Transverse colon (tissue), 4 donors: ENCODE data around the gene ZNF490. TPM values are rescaled to one million over a fixed set of nuclear protein-coding genes. Genes with fewer than 3 reads are reported as not detected.

Source experiments
- DNase-seq: peaks from one replicate; pipeline ENCODE4 v3.0.0-alpha.2; 2019
- H3K27ac ChIP-seq, 4 donors: fragments of 200-600 bp; sonication (generic); 2 replicates each; pipeline ENCODE4 v1.5.1; 2016 to 2018; ENCODE audit warnings: inconsistent platforms in 4 of 4
- H3K27me3 ChIP-seq: fragments of 200-600 bp; sonication (generic); 2 replicates; pipeline ENCODE4 v1.5.1; 2017; ENCODE audit warnings: inconsistent platforms
- H3K36me3 ChIP-seq, 4 donors: fragments of 200-600 bp; sonication (generic); 2 replicates each; pipeline ENCODE4 v1.5.1; 2017 to 2019; ENCODE audit warnings: inconsistent platforms in 4 of 4
- H3K4me1 ChIP-seq, 4 donors: fragments of 200-600 bp; sonication (generic); 2 replicates each; pipeline ENCODE4 v1.5.1; 2017 to 2020; ENCODE audit warnings: inconsistent platforms in 4 of 4
- H3K4me3 ChIP-seq, 4 donors: fragments of 200-600 bp; sonication (generic); 1 replicate in 1 of 4; 2 replicates in 3 of 4; pipeline versions ENCODE4 v1.5.1 to v1.6.1; 2017 to 2019; ENCODE audit warnings: inconsistent platforms in 4 of 4
- H3K9me3 ChIP-seq, 2 donors: fragments of 200-600 bp; sonication (generic); 2 replicates each; pipeline ENCODE4 v1.5.1; 2017 to 2019; ENCODE audit warnings: inconsistent platforms in 2 of 2
- CTCF ChIP-seq, 5 experiments: fragments of 200-600 bp in 3 of 5; fragments of 450-650 bp in 2 of 5; sonication (generic) in 3 of 5; IDR thresholded peaks; 1 replicate in 2 of 5; 2 replicates in 3 of 5; pipeline ENCODE4 v1.5.1; 2016 to 2017; ENCODE audit warnings: antibody characterized with exemption in 5 of 5, inconsistent platforms in 3 of 5, mild to moderate bottlenecking in 2 of 5, moderate library complexity in 1 of 5
- EP300 ChIP-seq: sonication (generic); formaldehyde crosslinking; IDR thresholded peaks from one replicate; pipeline ENCODE4 v1.6.1; 2017; ENCODE audit warnings: antibody characterized with exemption, low read depth
- POLR2A ChIP-seq: fragments of 450-650 bp; IDR thresholded peaks from one replicate; pipeline ENCODE4 v1.6.1; 2016; ENCODE audit warnings: antibody characterized with exemption, mild to moderate bottlenecking, moderate library complexity
- POLR2AphosphoS5 ChIP-seq, 3 donors: sonication (generic); formaldehyde crosslinking; IDR thresholded peaks; one replicate each; pipeline ENCODE4 v1.6.1; 2016; ENCODE audit warnings: antibody characterized with exemption in 3 of 3
- WGBS, 2 donors: methylation state at CpG; one replicate each; pipeline ENCODE4 v1.1.5; 2018; ENCODE audit warnings: low coverage in 1 of 2; 5-methylcytosine and 5-hydroxymethylcytosine counted together
- in situ Hi-C, 4 donors: fragments of 200-750 bp; cut with MboI; loops; one replicate each; pipeline versions ENCODE4 v1.15.0 to v1.15.1; 2017; ENCODE audit warnings: low sequenced_read_pairs in 3 of 4, low pct_ligation_motif_present in 1 of 4, low pct_unique_long_range_greater_than_20kb in 1 of 4
- intact Hi-C: fragments of 100-400 bp; cut with DNase I; formaldehyde crosslinking; loops from one replicate; pipeline ENCODE4 v1.15.1; 2023; ENCODE audit warnings: low total_unique reads
- total RNA-seq, 4 donors: library from RNA; depleted of rRNA; stranded (reverse); fragments of >200 nt; gene quantifications; one replicate each; pipeline ENCODE4 v1.1.0, GENCODE V29; 2016

Gene ZNF490
- total RNA-seq, 4 donors from 2014 or later, result 6.7 to 54.9 (median 10.8) TPM

- peaks cover 0 to 31% (median 18%) of the 10 kb centered on the region in 4 donors for H3K36me3 ChIP-seq
- H3K9me3 ChIP-seq, result peaks cover 12 to 27% of the 10 kb centered on the region in 2 donors
- in situ Hi-C loops (no loop called here), intact Hi-C loops (no loop called here)
- no peak for TF ChIP-seq EP300
- no peak for TF ChIP-seq CTCF (IDR thresholded peaks at IDR 0.05)
- no peak for TF ChIP-seq POLR2AphosphoS5 (IDR thresholded peaks at IDR 0.05)
- TF ChIP-seq POLR2A, result no peak
- no peaks in the 10 kb centered on the region for H3K4me1 ChIP-seq
- no peak for DNase-seq
- H3K27ac ChIP-seq, result no peak overlapping the region
- 96 to 97% methylated on average over 7 to 9 of the region's 9 CpGs for WGBS, 2 donors
- no peak overlapping the region for H3K4me3 ChIP-seq
- H3K27me3 ChIP-seq, result no peaks in the 10 kb centered on the region
Measured at GRCh38 chr19:12581100-12581499, 29.5 kb downstream of the ZNF490 start.

DNA sequence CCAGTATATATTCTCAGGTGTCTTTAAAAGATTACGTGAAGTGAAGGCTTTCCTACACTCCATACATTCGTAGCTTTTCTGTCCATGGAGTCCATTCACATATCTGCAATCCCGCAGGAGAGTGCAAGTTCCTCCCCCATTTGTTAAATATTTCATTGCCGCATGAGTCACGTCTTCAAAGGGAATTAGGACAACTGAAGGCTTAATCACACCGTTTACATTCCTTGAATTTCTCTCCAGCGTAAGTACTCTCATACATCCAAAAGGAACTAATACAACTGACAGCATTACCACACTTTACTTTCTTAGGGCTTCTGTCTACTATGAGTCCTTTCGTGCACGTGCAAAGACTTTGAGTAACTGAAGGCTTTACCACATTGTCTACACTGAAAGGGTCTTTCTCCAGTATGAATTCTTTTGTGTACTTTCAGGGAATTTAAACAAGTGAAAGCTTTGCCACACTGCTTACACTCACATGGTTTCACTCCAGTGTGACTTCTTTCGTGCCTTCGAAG, 30.4 kb downstream of the ZNF490 start:
- no peaks in the 10 kb centered on the region for H3K4me1 ChIP-seq
- no peak overlapping the region for H3K4me3 ChIP-seq
- H3K27me3 ChIP-seq, result no peaks in the 10 kb centered on the region
- TF ChIP-seq CTCF (IDR thresholded peaks at IDR 0.05), result no peak
- no peak for TF ChIP-seq POLR2AphosphoS5 (IDR thresholded peaks at IDR 0.05)
- no peak for TF ChIP-seq EP300
- TF ChIP-seq POLR2A, result no peak
- intact Hi-C loops, result no loop called here
- 85 to 90% methylated on average over 11 of the region's 11 CpGs for WGBS, 2 donors
- H3K27ac ChIP-seq, result no peak overlapping the region
- H3K36me3 ChIP-seq, result peaks cover 0 to 31% (median 18%) of the 10 kb centered on the region in 4 donors
- in situ Hi-C loops, result no loop called here
- no peak for DNase-seq
- peaks cover 12 to 27% of the 10 kb centered on the region in 2 donors for H3K9me3 ChIP-seq

GRCh38 chr19:12578641-12579040, 32.0 kb downstream of the ZNF490 start:
- in situ Hi-C loops (no loop called here), intact Hi-C loops (loop anchor here (10.0 kb wide), 1 partner anchor 96 kb away; no protein-coding TSS in a partner anchor)
- 95 to 96% methylated on average over 4 to 10 of the region's 10 CpGs for WGBS, 2 donors
- Histone ChIP-seq H3K9me3 (peaks cover 12 to 27% of the 10 kb centered on the region in 2 donors), H3K36me3 (peaks cover 0 to 31% (median 18%) of the 10 kb centered on the region in 4 donors), H3K27me3 (no peaks in the 10 kb centered on the region), H3K27ac (no peak overlapping the region), H3K4me1 (no peaks in the 10 kb centered on the region), H3K4me3 (no peak overlapping the region)
- TF ChIP-seq CTCF (IDR thresholded peaks at IDR 0.05) (no peak), EP300 (no peak), POLR2A (no peak)
- no peak for DNase-seq

- intact Hi-C loops, result loop anchor here (10.0 kb wide), 1 partner anchor 101 kb away; no protein-coding TSS in a partner anchor
Measured at GRCh38 chr19:12574036-12574435, 36.6 kb downstream of the ZNF490 start.

More at GRCh38 chr19:12574036-12574435, 36.6 kb downstream of the ZNF490 start:
- WGBS, 2 donors, result 33 to 43% methylated on average over 1 to 7 of the region's 7 CpGs
- Histone ChIP-seq H3K27me3 (no peaks in the 10 kb centered on the region), H3K4me3 (no peak overlapping the region), H3K27ac (no peak overlapping the region), H3K4me1 (no peaks in the 10 kb centered on the region), H3K36me3 (no peaks in the 10 kb centered on the region), H3K9me3 (no peaks in the 10 kb centered on the region)
- DNase-seq, result peak; percentile 16
- in situ Hi-C loops, result no loop called here
- TF ChIP-seq POLR2A (no peak), EP300 (no peak), POLR2AphosphoS5 (IDR thresholded peaks at IDR 0.05) (no peak), CTCF (IDR thresholded peaks at IDR 0.05) (no peak)
